Hepatocyte (in vitro differentiated cells): ENCODE results near the gene SSR2. TPM values are rescaled to one million over a fixed set of nuclear protein-coding genes. Genes with fewer than 3 reads are reported as not detected.

ENCODE experiments used
- DNase-seq: peaks from one replicate; pipeline ENCODE4 v3.0.0-alpha.2; 2016; ENCODE audit warnings: low spot score
- H2AFZ ChIP-seq: fragments of 200-600 bp; sonication (generic); 2 replicates; pipeline ENCODE4 v1.6.0; 2016; ENCODE audit warnings: antibody characterized with exemption, mild to moderate bottlenecking
- H3K27ac ChIP-seq: fragments of 200-600 bp; sonication (generic); 2 replicates; pipeline ENCODE4 v1.5.1; 2016; ENCODE audit warnings: mild to moderate bottlenecking
- H3K27me3 ChIP-seq: fragments of 200-600 bp; sonication (generic); 2 replicates; pipeline ENCODE4 v1.6.1; 2016
- H3K36me3 ChIP-seq: fragments of 200-600 bp; sonication (generic); replicated peaks from 2 replicates; pipeline ENCODE4 v1.5.1; 2016; ENCODE audit warnings: low read depth; ENCODE audit not compliant: insufficient read depth
- H3K4me1 ChIP-seq: fragments of 200-600 bp; sonication (generic); 2 replicates; pipeline ENCODE4 v1.5.1; 2016; ENCODE audit warnings: mild to moderate bottlenecking, moderate library complexity; ENCODE audit not compliant: insufficient read depth
- H3K4me2 ChIP-seq: fragments of 200-600 bp; sonication (generic); 2 replicates; pipeline ENCODE4 v1.6.0; 2016
- H3K4me3 ChIP-seq: fragments of 200-600 bp; sonication (generic); 2 replicates; pipeline ENCODE4 v1.5.1; 2016; ENCODE audit warnings: mild to moderate bottlenecking
- H3K79me2 ChIP-seq: fragments of 200-600 bp; sonication (generic); 2 replicates; pipeline ENCODE4 v1.6.0; 2017; ENCODE audit warnings: mild to moderate bottlenecking
- H3K9me2 ChIP-seq: fragments of 200-600 bp; sonication (generic); replicated peaks from 2 replicates; pipeline ENCODE4 v1.6.0; 2017; ENCODE audit warnings: mild to moderate bottlenecking; ENCODE audit not compliant: insufficient read depth
- H3K9me3 ChIP-seq: fragments of 200-600 bp; sonication (generic); 2 replicates; pipeline ENCODE4 v1.5.1; 2016; ENCODE audit warnings: low read depth, mild to moderate bottlenecking
- H4K20me1 ChIP-seq: fragments of 200-600 bp; sonication (generic); 2 replicates; pipeline ENCODE4 v1.6.0; 2016; ENCODE audit warnings: mild to moderate bottlenecking; ENCODE audit not compliant: insufficient read depth, poor library complexity, severe bottlenecking
- CTCF ChIP-seq: fragments of 200-600 bp; sonication (generic); IDR thresholded peaks from 2 replicates; pipeline ENCODE4 v1.5.1; 2016; ENCODE audit warnings: antibody characterized with exemption, mild to moderate bottlenecking; ENCODE audit not compliant: poor library complexity
- EZH2 ChIP-seq: fragments of 200-600 bp; sonication (generic); IDR thresholded peaks from 2 replicates; pipeline ENCODE4 v1.6.1; 2016; ENCODE audit warnings: antibody characterized with exemption, mild to moderate bottlenecking, borderline replicate concordance
- EZH2phosphoT487 ChIP-seq: fragments of 200-600 bp; sonication (generic); IDR thresholded peaks from one replicate; pipeline ENCODE4 v1.6.1; 2018; ENCODE audit warnings: antibody characterized with exemption, mild to moderate bottlenecking, low read depth, moderate library complexity; ENCODE audit not compliant: unreplicated experiment, severe bottlenecking
- WGBS: methylation state at CpG from one replicate; pipeline ENCODE4 v1.1.6; 2016; ENCODE audit warnings: low lambda C conversion rate; ENCODE audit errors: missing lambda C conversion rate; 5-methylcytosine and 5-hydroxymethylcytosine counted together
- polyA plus RNA-seq: library from polyadenylated mRNA; unstranded; fragments of >200 nt; fragmentation: Nextera tagmentation; extraction: Ambion mirVana; gene quantifications from 2 replicates; pipeline ENCODE4 v1.2.1, GENCODE V29; 2016
- total RNA-seq: library from RNA; depleted of rRNA; stranded (reverse); fragments of >200 nt; gene quantifications from 2 replicates; pipeline ENCODE4 v1.2.3, GENCODE V29; 2014

Gene SSR2
- total and polyA plus RNA-seq, 2 experiments from 2014 or later = 326 to 393 TPM

GRCh38 chr1:155960081-155960745 is 60.5 kb downstream of the SSR2 start:
- Histone ChIP-seq H3K27ac (no peak overlapping the region), H3K36me3 (no peaks in the 10 kb centered on the region), H4K20me1 (no peaks in the 10 kb centered on the region)

More at GRCh38 chr1:155960081-155960745, 60.5 kb downstream of the SSR2 start:
- Histone ChIP-seq H3K27me3 (no peaks in the 10 kb centered on the region), H3K9me3 (no peaks in the 10 kb centered on the region), H3K4me2 (no peak overlapping the region), H2AFZ (no peak overlapping the region), H3K4me1 (no peaks in the 10 kb centered on the region), H3K9me2 (no peaks in the 10 kb centered on the region), H3K79me2 (no peaks in the 10 kb centered on the region), H3K4me3 (no peak overlapping the region)
- 84% methylated on average over 3 of the region's 3 CpGs for WGBS
- DNase-seq = no peak
- TF ChIP-seq EZH2 (no peak), CTCF (no peak), EZH2phosphoT487 (no peak)

Other genes with a start within 250 kb of the SSR2 start
- gene GON4L, start 163.7 kb downstream of the SSR2 start, total RNA-seq = 17.2 and 20.8 TPM in 2 replicates
- 33.3 and 40.8 TPM in 2 replicates for gene GON4L, start 163.7 kb downstream of the SSR2 start, polyA plus RNA-seq
- 1.3 and 2.0 TPM in 2 replicates for gene SYT11, start 161.4 kb downstream of the SSR2 start, total RNA-seq
- gene SYT11, start 161.4 kb downstream of the SSR2 start, polyA plus RNA-seq = 0.39 and 0.71 TPM in 2 replicates
- 23.8 and 33.5 TPM in 2 replicates for gene RIT1, start 109.6 kb downstream of the SSR2 start, total RNA-seq
- 17.6 and 21.9 TPM in 2 replicates for gene RIT1, start 109.6 kb downstream of the SSR2 start, polyA plus RNA-seq
- gene KHDC4, start 86.5 kb downstream of the SSR2 start, total RNA-seq = 33.2 and 40.3 TPM in 2 replicates
- 15.7 and 28.0 TPM in 2 replicates for gene KHDC4, start 86.5 kb downstream of the SSR2 start, polyA plus RNA-seq
- gene RXFP4, start 79.3 kb downstream of the SSR2 start, total RNA-seq = 0.83 TPM in 1 of 2 replicates, not detected in the other
- not detected in 2 replicates for gene RXFP4, start 79.3 kb downstream of the SSR2 start, polyA plus RNA-seq
- 36.5 and 46.9 TPM in 2 replicates for gene ARHGEF2, start 42.4 kb downstream of the SSR2 start, total RNA-seq
- 27.1 and 30.1 TPM in 2 replicates for gene ARHGEF2, start 42.4 kb downstream of the SSR2 start, polyA plus RNA-seq
- 35.3 and 37.8 TPM in 2 replicates for gene UBQLN4, start 32.8 kb upstream of the SSR2 start, total RNA-seq
- 29.5 and 35.5 TPM in 2 replicates for gene UBQLN4, start 32.8 kb upstream of the SSR2 start, polyA plus RNA-seq
- 48.5 and 73.1 TPM in 2 replicates for gene LAMTOR2, start 33.8 kb upstream of the SSR2 start, total RNA-seq
- gene LAMTOR2, start 33.8 kb upstream of the SSR2 start, polyA plus RNA-seq = 142 and 165 TPM in 2 replicates
- gene RAB25, start 40.2 kb upstream of the SSR2 start, total RNA-seq = 71.1 and 77.9 TPM in 2 replicates
- gene RAB25, start 40.2 kb upstream of the SSR2 start, polyA plus RNA-seq = 91.6 and 106 TPM in 2 replicates
- 11.0 and 12.0 TPM in 2 replicates for gene MEX3A, start 61.5 kb upstream of the SSR2 start, total RNA-seq
- 9.3 and 10.8 TPM in 2 replicates for gene MEX3A, start 61.5 kb upstream of the SSR2 start, polyA plus RNA-seq
- 161 and 208 TPM in 2 replicates for gene LMNA, start 93.8 kb upstream of the SSR2 start, total RNA-seq
- gene LMNA, start 93.8 kb upstream of the SSR2 start, polyA plus RNA-seq = 345 and 402 TPM in 2 replicates
- gene SEMA4A, start 132.6 kb upstream of the SSR2 start, total RNA-seq = 1.4 and 2.1 TPM in 2 replicates
- 1.3 and 2.6 TPM in 2 replicates for gene SEMA4A, start 132.6 kb upstream of the SSR2 start, polyA plus RNA-seq
- gene SLC25A44, start 173.2 kb upstream of the SSR2 start, total RNA-seq = 16.9 TPM in 2 replicates
- 18.1 and 19.3 TPM in 2 replicates for gene SLC25A44, start 173.2 kb upstream of the SSR2 start, polyA plus RNA-seq
- gene PMF1, start 192.1 kb upstream of the SSR2 start, total RNA-seq = 60.7 and 81.4 TPM in 2 replicates
- 77.1 and 96.9 TPM in 2 replicates for gene PMF1, start 192.1 kb upstream of the SSR2 start, polyA plus RNA-seq
- gene BGLAP, start 221.2 kb upstream of the SSR2 start, total RNA-seq = 0.17 and 0.60 TPM in 2 replicates
- 0.64 and 3.3 TPM in 2 replicates for gene BGLAP, start 221.2 kb upstream of the SSR2 start, polyA plus RNA-seq
- gene PAQR6, start 227.1 kb upstream of the SSR2 start, total RNA-seq = 3.3 and 4.5 TPM in 2 replicates
- 12.0 and 14.8 TPM in 2 replicates for gene PAQR6, start 227.1 kb upstream of the SSR2 start, polyA plus RNA-seq